HepG2 (cell line): Measurements from ENCODE around the gene CDYL2. TPM values are rescaled to one million over a fixed set of nuclear protein-coding genes. Genes with fewer than 3 reads are reported as not detected.

Source experiments
- ATAC-seq: fragments of 200-7000 bp; cut with Tn5 transposase; 3 replicates; pipeline ENCODE4 v1.9.1; 2020; ENCODE audit warnings: mild to moderate bottlenecking, moderate library complexity
- BruUV-seq: library from RNA; stranded (reverse); fragments of 400-500 nt; replicated peaks from 2 replicates; lab custom pipeline; 2021; lab: Mats Ljungman, UMichigan
- CTCF ChIA-PET: fragments of 300-600 bp; formaldehyde crosslinking; extraction: SDS; loops from one replicate; lab custom pipeline; 2021; ENCODE audit warnings: low total read pairs, inconsistent platforms, low intra/inter-chr PET ratio; lab: Yijun Ruan, JAX
- POLR2A ChIA-PET: fragments of 350-600 bp; sonication (Branson Sonifier 250); formaldehyde crosslinking; loops from one replicate; lab custom pipeline; 2020; ENCODE audit warnings: antibody characterized with exemption, inconsistent platforms; lab: Yijun Ruan, JAX
- DNase-seq: peaks from one replicate; pipeline ENCODE4 v3.0.0-alpha.2; 2015; ENCODE audit warnings: low spot score
- FAIRE-seq: peaks from 3 replicates; lab custom pipeline; 2011; peaks lifted over from hg19 to GRCh38; lab: Jason Lieb, UNC
- H2AFZ ChIP-seq: one replicate; pipeline ENCODE4 v1.6.1; 2011; ENCODE audit warnings: low read length, inconsistent platforms
- H3K27ac ChIP-seq: fragments of 300-600 bp; 3 replicates; pipeline ENCODE4 v1.8.0; 2011; ENCODE audit warnings: mixed run types, mild to moderate bottlenecking, mixed read lengths, low read length, inconsistent platforms; ENCODE audit not compliant: insufficient read depth; ENCODE audit errors: extremely low read length
- H3K27me3 ChIP-seq, 2 experiments: fragments of 200-600 bp in 1 of 2; 2 replicates in 1 of 2; 3 replicates in 1 of 2; pipeline versions ENCODE4 v1.6.0 to v1.8.0; 2011; ENCODE audit warnings: low read length in 2 of 2, mild to moderate bottlenecking in 2 of 2, moderate library complexity in 2 of 2, inconsistent platforms in 1 of 2; ENCODE audit not compliant: insufficient read depth in 2 of 2, control insufficient read depth in 1 of 2
- H3K36me3 ChIP-seq, 2 experiments: fragments of 200-600 bp in 1 of 2; replicated peaks in 1 of 2; 2 replicates in 1 of 2; 3 replicates in 1 of 2; pipeline versions ENCODE4 v1.5.1 to v1.8.0; 2011; ENCODE audit warnings: low read length in 2 of 2, inconsistent platforms in 1 of 2; ENCODE audit not compliant: insufficient read depth in 2 of 2, control insufficient read depth in 1 of 2
- H3K4me1 ChIP-seq: 2 replicates; pipeline ENCODE4 v1.5.1; 2012; ENCODE audit warnings: low read length, inconsistent platforms; ENCODE audit not compliant: insufficient read depth
- H3K4me2 ChIP-seq: 2 replicates; pipeline ENCODE4 v1.6.0; 2011; ENCODE audit warnings: low read depth, low read length, inconsistent platforms
- H3K4me3 ChIP-seq, 3 experiments: fragments of 200-600 bp in 1 of 3; sonication (generic), shearing (Covaris generic) in 1 of 3; replicated peaks in 1 of 3; 2 replicates each; pipeline ENCODE4 v1.5.1; 2011 to 2016; ENCODE audit warnings: low read length in 3 of 3, inconsistent platforms in 2 of 3, low read depth in 2 of 3, mild to moderate bottlenecking in 2 of 3, control low read depth in 1 of 3, mixed read lengths in 1 of 3; ENCODE audit not compliant: insufficient read depth in 1 of 3
- H3K79me2 ChIP-seq: one replicate; pipeline ENCODE4 v1.6.1; 2011; ENCODE audit warnings: low read length, inconsistent platforms; ENCODE audit not compliant: insufficient read depth
- H3K9ac ChIP-seq: 2 replicates; pipeline ENCODE4 v1.6.0; 2011; ENCODE audit warnings: mild to moderate bottlenecking, low read depth, low read length, inconsistent platforms; ENCODE audit not compliant: insufficient read depth
- H3K9me3 ChIP-seq: 2 replicates; pipeline ENCODE4 v1.5.1; 2012; ENCODE audit warnings: mild to moderate bottlenecking, low read length
- H4K20me1 ChIP-seq: 2 replicates; pipeline ENCODE4 v1.6.0; 2011; ENCODE audit warnings: inconsistent platforms, mild to moderate bottlenecking, low read length, moderate library complexity; ENCODE audit not compliant: insufficient read depth
- ATF7-NPFF ChIP-seq: sonication (generic); formaldehyde crosslinking; IDR thresholded peaks from 2 replicates; pipeline ENCODE4 v1.8.1; 2023; ENCODE audit warnings: mild to moderate bottlenecking, low read depth, missing genetic modification reagents, moderate library complexity
- FOXP4 ChIP-seq: sonication (generic); formaldehyde crosslinking; IDR thresholded peaks from 2 replicates; pipeline ENCODE4 v1.4.0; 2020; ENCODE audit warnings: missing genetic modification reagents
- HNRNPUL1 ChIP-seq: fragments of 200-400 bp; formaldehyde crosslinking; IDR thresholded peaks from 2 replicates; pipeline ENCODE4 v1.6.1; 2017; ENCODE audit warnings: low read depth, mild to moderate bottlenecking, low read length, moderate library complexity
- MAX ChIP-seq: IDR thresholded peaks from 2 replicates; pipeline ENCODE4 v1.6.1; 2012; ENCODE audit warnings: inconsistent platforms
- NFKBIZ ChIP-seq: IDR thresholded peaks from 2 replicates; pipeline ENCODE4 v1.6.1; 2018; ENCODE audit warnings: missing genetic modification reagents, missing compliant biosample characterization
- NPAS2 ChIP-seq: sonication (generic); formaldehyde crosslinking; IDR thresholded peaks from 2 replicates; pipeline ENCODE4 v1.8.0; 2022; ENCODE audit warnings: mild to moderate bottlenecking, missing genetic modification reagents, borderline replicate concordance
- SIX4 ChIP-seq: sonication (generic); formaldehyde crosslinking; IDR thresholded peaks from 2 replicates; pipeline ENCODE4 v1.4.0; 2020; ENCODE audit warnings: missing genetic modification reagents
- TARDBP ChIP-seq: sonication (generic); formaldehyde crosslinking; IDR thresholded peaks from 2 replicates; pipeline ENCODE4 v1.8.0; 2022; ENCODE audit warnings: mild to moderate bottlenecking, missing genetic modification reagents
- WIZ ChIP-seq: sonication (generic); formaldehyde crosslinking; IDR thresholded peaks from 2 replicates; pipeline ENCODE4 v1.5.1; 2020; ENCODE audit warnings: mild to moderate bottlenecking, missing genetic modification reagents
- ZBTB39 ChIP-seq: sonication (generic); formaldehyde crosslinking; IDR thresholded peaks from 2 replicates; pipeline ENCODE4 v1.5.0; 2020; ENCODE audit warnings: missing genetic modification reagents
- ZNF225 ChIP-seq: sonication (generic); formaldehyde crosslinking; IDR thresholded peaks from 2 replicates; pipeline ENCODE4 v1.4.0; 2020; ENCODE audit warnings: mild to moderate bottlenecking, missing genetic modification reagents
- ZNF281 ChIP-seq: sonication (generic); formaldehyde crosslinking; IDR thresholded peaks from 2 replicates; pipeline ENCODE4 v1.4.0; 2020; ENCODE audit warnings: missing genetic modification reagents, borderline replicate concordance
- ZNF282 ChIP-seq: fragments of 450-650 bp; IDR thresholded peaks from 2 replicates; pipeline ENCODE4 v1.6.1; 2018; ENCODE audit not compliant: partially characterized antibody
- ZXDC ChIP-seq: sonication (generic); formaldehyde crosslinking; IDR thresholded peaks from 2 replicates; pipeline ENCODE4 v1.5.0; 2020; ENCODE audit warnings: mild to moderate bottlenecking, missing genetic modification reagents
- WGBS: methylation state at CpG from one replicate; pipeline ENCODE4 v1.1.6; 2017; ENCODE audit warnings: low lambda C conversion rate; 5-methylcytosine and 5-hydroxymethylcytosine counted together
- in situ Hi-C: cut with HindIII; loops from 2 replicates; pipeline ENCODE4 v1.10.0; 2017; ENCODE audit warnings: low pct_unique_long_range_greater_than_20kb; ENCODE audit not compliant: extremely low pct_ligation_motif_present
- intact Hi-C: fragments of 100-400 bp; cut with micrococcal nuclease; formaldehyde crosslinking; loops from one replicate; pipeline ENCODE4 v1.10.0; 2022; ENCODE audit not compliant: unreplicated experiment
- polyA plus RNA-seq, 8 experiments: library from polyadenylated mRNA; depleted of rRNA in 3 of 8; stranded (reverse) in 7 of 8; unstranded in 1 of 8; fragments of >200 nt; fragmentation: Illumina TruSeq in 4 of 8; extraction: Trizol in 4 of 8; gene quantifications; 2 replicates each; pipeline versions ENCODE4 v1.2.1 to v1.2.3, GENCODE V29; 2011 to 2016; ENCODE audit warnings: low read depth in 4 of 8, missing spikeins in 1 of 8, mixed read lengths in 1 of 8; ENCODE audit not compliant: insufficient read depth in 1 of 8
- total RNA-seq, 5 experiments: library from RNA; depleted of rRNA; stranded (reverse); fragments of >200 nt; fragmentation: Illumina TruSeq; extraction: Trizol; gene quantifications; 2 replicates each; pipeline ENCODE4 v1.2.3, GENCODE V29; 2016; ENCODE audit warnings: low read depth in 1 of 5

Gene CDYL2
- total and polyA plus RNA-seq, 2 of the 13 experiments (the other 11 are each of a cell fraction or from before 2014, with no cell fraction given), result 0.07 to 0.35 TPM

- no peak for TF ChIP-seq FOXP4
- TF ChIP-seq ZNF281 (CRISPR knock-in tag), result no peak
- no peak for TF ChIP-seq ZNF225 (CRISPR knock-in tag)
- TF ChIP-seq ZBTB39 (CRISPR knock-in tag), result no peak
Measured at GRCh38 chr16:80723091-80723490, 81.3 kb downstream of the CDYL2 start (continued).

GRCh38 chr16:80720804-80721371 lies 83.5 kb downstream of the CDYL2 start:
- no peak for DNase-seq
- H2AFZ ChIP-seq, result no peak overlapping the region
- H3K27me3 ChIP-seq, result no peaks in the 10 kb centered on the region
- no peak for FAIRE-seq
- H3K4me3 ChIP-seq, result no peak overlapping the region
- H4K20me1 ChIP-seq, result no peaks in the 10 kb centered on the region
- H3K9me3 ChIP-seq, result no peaks in the 10 kb centered on the region; the same call in 1 of the 2 replicates
- H3K4me2 ChIP-seq, result no peak overlapping the region
- H3K79me2 ChIP-seq, result no peaks in the 10 kb centered on the region
- 38% methylated on average over 5 of the region's 5 CpGs for WGBS
- no peaks in the 10 kb centered on the region for H3K4me1 ChIP-seq
- in situ Hi-C loops (no loop called here), intact Hi-C loops (no loop called here)
- BruUV-seq, result no TSS peak
- H3K9ac ChIP-seq, result no peak overlapping the region
- no peak for ATAC-seq
- H3K36me3 ChIP-seq, result no peaks in the 10 kb centered on the region
- POLR2A ChIA-PET, result no interaction called here
- no peak overlapping the region for H3K27ac ChIP-seq
- CTCF ChIA-PET, result no interaction called here
- TF ChIP-seq NFKBIZ (CRISPR knock-in tag), result no peak
- no peak for TF ChIP-seq NPAS2
- TF ChIP-seq ATF7-NPFF, result no peak
- no peak for TF ChIP-seq WIZ (CRISPR knock-in tag)
- TF ChIP-seq ZNF282, result no peak
- TF ChIP-seq TARDBP (CRISPR knock-in tag), result no peak
- TF ChIP-seq ZXDC (CRISPR knock-in tag), result no peak
- no peak for TF ChIP-seq SIX4 (CRISPR knock-in tag)
- TF ChIP-seq HNRNPUL1, result no peak
- TF ChIP-seq MAX, result no peak
